IPS DF 4.7 (cell line): Measurements from ENCODE around the gene FAHD1.
"Not testable (repeated sequence)": the region's sequence is repeated elsewhere in the genome, so short reads cannot be mapped to it uniquely, and the experiment has no call there.

Experiments used
- DNase-seq: peaks from one replicate; pipeline ENCODE4 v3.0.0-alpha.2; 2013; ENCODE audit warnings: low spot score; ENCODE audit errors: extremely low read depth

FAHD1 gene

DNA sequence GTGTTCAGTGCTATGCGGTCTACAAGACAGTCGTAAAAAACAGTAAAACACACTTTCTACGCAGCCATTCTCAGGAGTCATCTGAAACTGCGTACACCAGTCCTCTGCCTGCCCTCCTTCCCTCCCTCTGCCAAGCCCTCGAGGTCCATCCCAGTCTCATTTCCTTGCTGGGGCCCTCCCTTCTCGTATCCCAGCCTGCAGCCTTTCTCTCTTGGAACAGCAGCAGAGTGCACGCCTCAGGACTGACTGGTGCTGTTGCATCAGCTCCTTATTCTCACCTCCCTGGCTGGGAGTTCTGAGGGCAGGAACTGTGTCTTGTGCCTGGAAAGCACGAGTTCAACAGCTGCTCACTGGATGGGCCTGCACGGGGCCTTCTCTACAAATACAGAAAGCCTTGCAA is 12.5 kb downstream of the FAHD1 start:
- no peak for DNase-seq

DNA sequence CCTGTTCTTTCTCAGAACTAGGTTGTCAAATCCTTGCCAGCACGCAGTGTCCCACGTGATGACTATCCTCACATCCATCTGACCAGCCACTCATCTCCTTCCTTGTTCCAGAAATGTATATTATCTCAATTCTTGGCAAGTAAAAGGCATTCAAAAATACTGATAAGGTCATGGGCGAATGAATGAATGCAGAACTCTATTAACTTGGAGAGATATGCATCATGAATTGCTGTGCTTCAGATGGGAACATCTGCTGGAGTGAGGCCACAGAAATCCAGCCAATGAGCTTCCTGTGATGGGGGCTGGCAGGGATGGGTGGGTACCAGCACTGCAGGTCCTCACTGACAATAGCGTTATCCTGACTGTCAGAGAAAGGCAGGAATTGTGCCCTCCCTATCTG is 19.0 kb downstream of the FAHD1 start:
- DNase-seq, result no peak

DNA sequence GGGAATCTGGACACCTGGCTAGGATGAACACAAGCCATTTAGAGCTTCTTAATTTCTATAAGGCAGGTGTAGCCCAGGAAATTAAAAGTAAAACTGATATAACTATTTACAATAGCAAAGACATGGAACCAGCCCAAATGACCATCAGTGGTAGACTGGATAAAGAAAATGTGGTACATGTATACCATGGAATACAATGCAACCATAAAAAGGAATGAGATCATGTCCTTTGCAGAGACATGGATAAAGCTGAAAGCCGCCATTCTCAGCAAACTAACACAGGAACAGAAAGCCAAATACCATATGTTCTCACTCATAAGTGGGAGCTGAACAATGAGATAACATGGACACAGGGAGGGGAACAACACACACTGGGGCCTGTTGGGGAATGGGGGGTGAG is 19.4 kb downstream of the FAHD1 start:
- no peak for DNase-seq

DNA sequence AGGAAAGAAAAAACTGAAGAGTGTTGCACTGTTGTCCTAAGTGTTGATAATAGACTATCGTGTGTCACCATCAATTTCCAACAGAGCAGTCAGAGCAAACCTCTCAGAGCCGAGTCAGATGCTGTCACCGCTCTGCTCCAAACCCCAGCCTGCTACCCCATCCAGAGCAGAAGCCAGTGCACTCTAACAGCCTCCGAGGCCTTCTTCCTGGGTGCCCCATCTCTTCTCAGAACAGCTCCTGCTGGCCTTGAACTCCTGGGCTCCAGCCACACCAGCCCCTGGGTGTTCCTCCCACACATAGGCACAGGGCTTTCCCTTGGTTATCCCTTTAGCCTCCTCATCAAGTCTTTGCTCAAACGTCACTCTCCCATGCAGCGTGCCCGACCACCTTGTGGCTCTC is 24.0 kb downstream of the FAHD1 start:
- no peak for DNase-seq

DNA sequence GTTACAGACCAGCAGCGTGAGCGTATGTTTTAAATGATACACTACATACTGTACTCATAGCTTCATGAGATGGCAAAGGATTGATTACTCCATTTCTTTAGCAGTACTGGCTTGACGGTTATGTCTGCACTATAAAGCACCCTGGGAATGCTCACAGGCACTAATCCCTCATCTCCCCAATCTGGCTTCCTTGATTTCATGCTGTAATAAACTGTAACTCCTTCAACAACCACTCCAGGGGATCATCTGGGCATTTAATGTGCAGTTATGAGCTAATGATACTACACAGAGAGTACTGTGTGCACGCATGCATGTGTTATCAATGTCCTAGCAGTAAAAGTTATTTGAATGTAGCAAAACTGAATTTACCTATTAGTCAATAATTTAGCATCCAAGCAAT is 24.8 kb downstream of the FAHD1 start:
- no peak for DNase-seq

DNA sequence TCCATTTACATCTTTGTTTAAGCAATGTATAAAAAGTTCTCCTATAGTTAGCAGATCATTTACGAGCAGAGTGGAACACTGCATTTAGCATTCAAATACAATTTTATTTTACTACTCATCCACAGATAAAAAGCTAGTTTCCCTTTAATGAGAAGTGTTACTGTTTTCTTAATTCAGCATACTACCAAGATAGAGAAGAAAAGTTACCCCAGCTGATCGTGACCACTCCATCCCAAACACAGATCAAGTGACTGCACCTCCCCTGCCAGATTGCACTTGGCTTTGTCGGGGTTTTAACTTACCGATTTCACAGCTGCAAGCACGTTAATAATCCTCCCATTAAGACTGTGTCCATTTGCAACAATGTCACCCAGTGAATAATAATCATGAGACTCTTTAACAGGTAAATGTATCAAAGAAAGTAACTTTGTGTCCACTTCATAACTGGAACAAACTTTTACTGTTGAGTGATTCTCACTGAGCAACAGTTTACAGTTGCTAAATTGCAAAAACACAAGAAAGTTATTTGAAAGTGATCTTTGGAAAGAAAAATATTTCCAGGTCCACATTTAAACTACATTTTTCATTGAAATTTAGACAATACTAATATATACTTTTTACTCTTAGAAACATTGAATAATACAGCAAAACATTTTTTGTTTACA is 30.6 kb downstream of the FAHD1 start:
- no peak for DNase-seq

DNA sequence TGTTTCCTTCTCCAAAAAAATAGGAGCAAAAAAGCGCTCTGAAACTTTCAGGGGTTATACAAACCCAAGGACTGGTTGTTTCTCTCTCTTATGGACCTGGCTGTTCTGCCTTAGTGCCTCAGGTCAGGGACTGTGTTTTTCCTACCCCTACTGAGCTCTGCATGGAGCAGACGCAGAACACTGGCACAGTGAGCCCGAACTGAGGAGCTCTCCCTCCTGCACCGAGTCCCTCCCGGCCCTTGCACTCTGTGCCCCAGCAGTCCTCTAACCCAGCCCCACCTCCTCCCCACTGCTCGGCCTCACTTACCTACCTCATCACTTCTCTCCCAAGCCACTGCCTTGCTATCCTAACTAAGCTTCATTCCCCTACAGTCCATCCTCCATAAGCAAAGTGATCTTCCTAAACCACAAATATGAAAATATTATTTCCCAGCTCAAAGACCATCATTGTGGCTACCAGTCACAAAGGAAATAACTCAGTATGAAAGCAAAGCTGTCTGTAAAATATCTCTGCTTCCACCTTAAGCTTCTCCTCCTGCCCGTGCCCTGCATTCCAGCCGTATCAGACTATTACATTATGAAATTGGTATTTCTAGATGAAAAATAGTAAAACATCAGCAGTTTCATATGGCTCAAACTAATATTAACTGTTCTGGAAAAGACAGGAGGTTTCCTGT is 31.3 kb downstream of the FAHD1 start:
- no peak for DNase-seq

DNA sequence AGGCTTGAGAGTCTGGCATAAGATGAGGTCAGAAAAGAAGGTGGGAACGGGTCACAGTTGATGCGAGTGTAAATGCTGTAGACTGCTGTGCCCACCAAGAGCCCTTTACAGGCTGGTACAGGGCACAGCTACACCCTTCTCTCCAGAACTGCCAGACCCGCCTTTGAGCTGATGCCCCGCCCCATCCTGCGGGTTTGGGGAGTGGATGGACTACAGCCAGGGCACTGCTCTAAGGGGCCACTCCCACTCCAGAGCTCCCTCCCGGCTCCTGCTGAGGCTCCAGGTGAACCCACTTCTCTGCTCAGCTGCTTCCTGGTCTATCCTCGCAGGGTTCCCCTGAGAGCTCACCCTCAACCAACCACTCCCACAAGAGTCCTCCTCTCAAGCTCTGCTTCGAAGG is 32.6 kb downstream of the FAHD1 start:
- no peak for DNase-seq

DNA sequence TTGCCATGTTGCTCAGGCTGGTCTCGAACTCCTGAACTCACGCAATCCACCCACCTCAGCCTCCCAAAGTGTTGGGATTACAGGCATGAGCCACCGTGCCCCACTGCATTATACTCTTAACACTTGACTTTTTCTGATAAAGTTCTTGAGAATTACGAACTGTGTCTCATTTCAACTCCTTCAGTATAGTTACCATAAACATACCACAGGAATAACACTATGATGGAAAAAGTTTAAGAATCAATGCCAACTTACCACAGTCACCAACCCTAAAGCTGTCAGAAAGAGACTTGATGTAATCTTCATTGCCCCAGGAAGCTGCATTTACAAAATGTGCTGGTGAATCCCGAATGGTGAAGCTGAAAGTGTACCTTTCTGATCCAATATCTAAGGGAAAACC is 34.7 kb downstream of the FAHD1 start:
- DNase-seq, result no peak

DNA sequence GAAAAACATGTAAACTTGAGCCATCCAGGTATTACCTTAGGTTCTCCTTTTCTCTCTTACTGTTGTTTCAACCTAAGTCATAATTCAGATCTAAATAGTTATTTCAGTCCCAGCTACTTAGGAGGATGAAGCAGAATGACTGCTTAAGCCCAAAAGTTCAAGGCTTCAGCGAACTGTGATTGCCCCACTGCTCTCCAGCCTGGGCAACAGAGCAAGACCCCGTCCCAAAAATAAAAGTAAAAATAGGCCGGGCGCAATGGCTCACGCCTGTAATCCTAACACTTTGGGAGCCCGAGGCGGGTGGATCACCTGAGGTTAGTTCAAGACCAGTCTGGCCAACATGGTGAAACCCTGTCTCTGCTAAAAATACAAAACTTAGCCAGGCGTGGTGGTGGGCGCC is 35.4 kb downstream of the FAHD1 start:
- DNase-seq, result no peak

DNA sequence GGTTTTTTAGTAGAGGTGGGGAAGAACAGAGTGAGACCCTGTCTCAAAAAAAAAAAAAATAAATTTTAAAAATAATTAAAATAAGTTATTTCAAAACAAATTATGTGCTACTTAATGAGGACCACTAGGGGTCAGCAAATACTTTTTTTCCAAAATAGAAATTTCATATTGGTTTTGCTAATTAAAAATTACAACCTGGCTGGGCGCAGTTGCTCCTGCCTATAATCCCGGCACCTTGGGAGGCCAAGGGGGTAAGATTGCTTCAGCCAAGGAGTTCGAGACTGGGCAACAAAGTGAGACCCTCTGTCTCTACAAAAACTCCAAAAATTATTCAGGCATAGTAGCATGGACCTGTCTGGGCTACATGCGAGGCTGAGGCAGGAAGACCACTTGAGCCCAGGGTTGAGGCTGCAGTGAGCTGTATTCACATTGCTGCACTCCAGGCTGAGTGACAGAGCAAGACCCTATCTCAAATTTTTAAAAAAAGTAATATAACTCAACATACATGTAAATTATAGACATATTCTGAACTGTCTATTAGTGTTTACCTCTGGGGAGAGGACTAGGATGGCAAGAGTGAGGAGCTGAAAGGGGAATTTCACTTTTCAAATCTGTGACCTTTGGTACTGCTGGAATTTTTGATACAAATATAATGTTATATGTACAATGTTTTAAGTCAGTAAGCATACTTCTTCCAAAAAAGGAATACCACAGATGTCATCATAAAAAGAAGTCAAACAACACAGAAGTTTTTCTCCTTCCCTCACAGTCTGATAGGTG is 36.9 kb downstream of the FAHD1 start:
- DNase-seq, result no peak

DNA sequence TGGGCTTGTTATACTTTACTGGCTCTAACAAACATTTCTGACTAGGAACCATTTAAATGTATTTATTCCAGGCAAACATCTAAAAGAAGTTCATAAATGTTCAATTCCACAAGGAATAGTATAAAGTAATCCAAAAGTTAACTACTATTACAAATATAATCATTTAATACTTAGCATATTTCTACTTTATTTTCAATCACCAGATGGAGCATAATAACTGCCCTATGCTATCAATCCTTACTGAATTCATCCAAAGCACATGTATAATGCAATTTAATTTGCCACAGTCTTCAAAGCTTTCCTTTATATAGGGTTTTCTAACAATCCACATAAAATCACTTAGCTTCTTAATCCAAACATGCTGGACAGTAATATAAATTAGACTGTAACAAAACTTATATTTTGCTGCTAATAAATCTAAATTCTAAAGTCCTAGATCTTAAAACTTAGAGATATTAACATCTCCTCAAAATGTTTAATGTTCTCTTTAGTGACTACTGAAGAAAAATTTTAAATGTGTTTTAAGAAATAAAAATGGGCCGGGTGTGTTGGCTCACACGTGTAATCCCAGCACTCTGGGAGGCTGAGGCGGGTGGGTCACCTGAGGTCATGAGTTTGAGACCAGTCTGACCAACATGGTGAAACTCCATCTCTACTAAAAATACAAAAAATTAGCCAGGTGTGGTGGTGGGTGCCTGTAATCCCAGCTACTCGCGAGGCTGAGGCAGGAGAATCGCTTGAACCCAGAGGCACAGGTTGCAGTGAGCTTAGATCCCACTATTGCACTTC is 39.1 kb downstream of the FAHD1 start:
- no peak for DNase-seq

DNA sequence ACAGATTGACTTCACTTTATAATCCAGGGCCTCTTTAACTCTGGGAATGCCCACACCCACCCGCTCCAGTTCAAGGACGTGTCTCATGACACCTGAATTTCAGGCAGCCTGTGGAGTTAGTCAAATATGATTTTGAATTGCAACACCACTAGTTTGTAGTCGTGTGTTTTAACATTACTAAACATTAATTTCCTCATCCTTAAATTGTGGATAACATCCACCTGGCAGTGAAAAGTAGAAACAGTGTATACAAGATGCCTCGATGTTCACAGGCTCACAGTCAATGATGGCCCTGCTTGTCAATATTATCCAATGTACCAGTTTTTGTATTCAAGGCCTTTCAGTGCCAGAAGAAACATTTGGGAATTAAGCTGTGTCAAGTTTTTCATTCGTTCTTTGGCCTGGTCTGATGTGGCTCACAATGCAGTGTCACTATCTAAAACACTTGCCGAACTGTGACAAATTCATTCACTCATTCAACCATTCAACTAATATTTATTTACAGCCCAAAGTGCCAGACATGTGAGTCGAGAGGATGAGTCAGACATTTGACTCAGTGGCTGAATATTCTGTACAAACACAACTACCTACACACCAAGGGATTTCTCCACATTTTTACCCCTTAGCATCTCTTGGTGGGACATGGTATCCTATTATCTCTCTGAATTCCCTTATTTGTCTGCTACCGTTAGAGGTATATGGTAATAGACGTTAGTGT is 43.5 kb downstream of the FAHD1 start:
- no peak for DNase-seq

DNA sequence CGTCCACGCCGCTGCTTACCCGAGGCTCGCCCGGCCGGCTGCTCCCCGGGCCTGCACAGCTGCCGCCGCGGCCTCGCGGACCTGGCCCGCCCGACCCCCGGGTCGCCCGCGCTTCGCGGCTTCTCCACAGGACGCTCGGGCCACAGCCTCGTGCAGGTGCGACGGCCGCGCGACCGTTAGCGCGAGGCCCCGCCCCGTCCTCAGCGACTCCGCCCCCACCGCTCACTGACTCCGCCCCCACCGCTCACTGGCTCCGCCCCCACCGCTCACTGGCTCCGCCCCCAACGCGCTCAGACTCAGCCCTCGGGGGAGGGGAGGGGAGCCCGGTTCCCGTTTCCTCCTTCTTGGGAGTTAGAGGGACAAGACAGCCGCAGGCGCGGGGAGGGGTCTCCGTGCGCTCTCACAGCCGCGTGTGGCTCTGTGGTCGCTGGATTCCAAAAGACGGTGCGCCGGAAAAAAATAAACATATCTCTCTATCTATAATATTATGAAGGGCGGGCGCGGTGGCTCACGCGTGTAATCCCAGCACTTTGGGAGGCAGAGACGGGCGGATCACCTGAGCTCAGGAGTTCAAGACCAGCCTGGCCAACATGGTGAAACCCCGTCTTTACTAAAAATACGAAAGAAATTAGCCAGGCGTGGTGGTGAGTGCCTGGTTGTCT is 45.1 kb downstream of the FAHD1 start, which contains the start of gene MEIOB:
Gene MEIOB, minus strand, starts transcription at position 191 of the 662 bp plus-strand sequence. CDS start 3,989 bp downstream, outside the sequence.
- no peak for DNase-seq

DNA sequence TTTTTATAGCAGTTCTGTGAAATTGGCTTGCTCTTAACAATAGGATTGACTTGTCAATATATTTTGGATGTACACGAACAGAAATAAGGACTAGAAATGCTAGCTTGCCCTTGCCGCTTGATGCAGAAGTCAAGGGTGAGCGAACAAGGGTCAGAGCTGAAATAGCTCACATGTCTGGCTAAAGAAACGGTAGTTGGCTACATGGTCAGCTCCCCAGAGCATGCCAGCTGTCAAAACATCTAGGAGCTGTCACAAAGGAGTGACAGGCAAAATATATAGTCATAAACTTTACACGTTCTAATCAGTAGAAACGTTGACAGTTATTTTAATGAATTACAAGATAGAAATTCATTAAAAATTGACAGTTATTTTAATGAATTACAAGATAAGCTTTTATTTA is 47.8 kb downstream of the FAHD1 start:
- DNase-seq, result no peak

DNA sequence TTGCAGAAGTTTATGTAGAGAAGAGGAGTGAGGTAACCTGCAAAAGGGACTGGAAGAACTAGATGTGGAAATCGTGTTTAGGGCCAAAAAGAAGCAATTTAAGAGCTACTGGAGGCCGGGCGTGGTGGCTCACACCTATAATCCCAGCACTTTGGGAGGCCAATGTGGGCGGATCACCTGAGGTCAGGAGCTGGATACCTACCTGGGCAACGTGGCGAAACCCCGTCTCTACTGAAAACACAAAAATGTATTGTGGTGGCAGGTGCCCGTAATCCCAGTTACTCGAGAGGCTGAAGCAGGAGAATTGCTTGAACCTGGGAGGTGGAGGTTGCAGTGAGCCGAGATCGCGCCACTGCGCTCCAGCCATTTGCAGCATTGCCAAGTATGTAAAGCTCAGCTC is 49.1 kb downstream of the FAHD1 start:
- DNase-seq, result not testable (repeated sequence)

DNA sequence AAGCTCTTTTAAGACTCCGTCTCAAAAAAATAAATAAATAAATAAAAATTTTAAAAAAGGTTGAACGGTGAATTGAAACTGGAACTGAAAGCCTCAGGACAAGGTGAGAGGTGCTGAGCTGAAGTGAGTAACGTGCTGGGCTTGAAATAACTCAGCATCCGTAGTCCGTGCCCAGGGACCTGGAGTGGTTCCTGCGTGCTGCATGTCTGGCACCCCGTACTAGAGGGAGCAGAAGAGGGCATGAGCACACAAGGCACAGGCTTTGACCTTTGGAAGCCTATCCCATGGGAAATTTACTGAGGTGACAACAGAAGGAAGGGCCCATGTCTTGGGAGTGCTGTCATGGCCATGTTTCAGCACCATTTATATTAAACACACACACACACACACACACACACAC is 49.5 kb downstream of the FAHD1 start:
- DNase-seq, result no peak

DNA sequence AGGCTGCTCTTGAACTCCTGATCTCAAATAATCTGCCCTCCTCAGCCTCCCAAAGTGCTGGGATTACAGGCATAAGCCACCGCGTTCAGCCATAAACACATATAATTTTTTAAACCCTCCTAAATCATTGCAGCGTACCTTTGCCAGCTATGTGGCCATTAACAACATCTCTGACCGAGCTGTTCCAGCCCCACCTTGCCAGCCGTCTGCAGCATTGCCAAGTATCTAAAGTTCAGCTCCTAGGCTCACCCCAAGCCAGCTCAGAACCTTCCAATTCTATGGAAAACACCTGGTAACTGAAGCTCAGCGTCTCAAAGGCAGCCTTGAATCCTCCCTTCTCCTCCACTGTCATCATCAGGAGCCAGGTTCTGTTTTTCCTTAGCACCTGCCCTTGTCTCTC is 50.1 kb downstream of the FAHD1 start:
- no peak for DNase-seq

DNA sequence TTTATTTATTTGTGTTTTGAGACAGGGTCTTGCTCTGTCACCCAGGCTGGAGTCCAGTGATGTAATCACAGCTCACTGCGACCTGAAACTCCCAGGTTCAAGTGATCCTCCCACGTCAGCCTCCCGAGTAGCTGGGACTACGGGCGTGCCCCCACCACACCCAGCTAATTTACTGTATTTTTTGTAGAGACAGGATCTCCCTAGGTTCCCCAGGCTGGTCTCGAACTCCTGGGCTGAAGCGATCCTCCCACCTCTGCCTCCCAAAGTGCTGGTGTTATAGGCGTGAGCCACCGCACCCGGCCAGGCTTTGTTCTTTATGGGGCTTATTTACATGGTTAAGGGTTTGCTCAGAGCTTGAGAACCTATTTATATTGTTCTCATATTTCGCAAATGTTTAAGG is 50.8 kb downstream of the FAHD1 start:
- no peak for DNase-seq

DNA sequence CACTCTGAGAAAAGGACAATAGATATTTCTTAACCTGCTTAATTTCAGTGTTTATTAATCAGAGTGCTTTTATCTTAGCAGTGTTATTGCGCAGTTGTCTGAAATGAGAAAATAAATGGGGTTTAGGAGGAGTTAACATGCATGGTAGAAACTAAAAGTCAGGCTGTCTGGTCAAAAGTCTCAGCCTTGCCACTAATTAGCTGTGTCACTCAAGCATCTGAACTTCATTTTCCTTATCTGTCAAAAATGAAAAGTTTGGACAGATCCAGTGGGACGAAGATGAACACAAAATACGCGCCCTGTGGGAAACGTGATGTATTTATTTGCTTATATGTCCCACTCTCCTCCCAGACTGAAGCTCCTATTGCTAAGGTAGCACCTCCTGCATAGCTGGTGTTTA is 51.2 kb downstream of the FAHD1 start:
- no peak for DNase-seq
